HG02623 (cell line): ENCODE data around the gene BGN.

Source experiments
- ATAC-seq: cut with Tn5 transposase; IDR thresholded peaks from one replicate; pipeline ENCODE4 v1.9.1; 2021; ENCODE audit warnings: moderate library complexity; ENCODE audit not compliant: unreplicated experiment

BGN gene

GRCh38 chrX:153502131-153502530, 7.4 kb downstream of the BGN start:
- no peak for ATAC-seq

- ATAC-seq, result no peak
Observed at GRCh38 chrX:153502796-153503195, 8.0 kb downstream of the BGN start.

- ATAC-seq, result no peak
Observed at GRCh38 chrX:153504445-153505016, 9.8 kb downstream of the BGN start.

GRCh38 chrX:153505361-153505760, 10.6 kb downstream of the BGN start:
- no peak for ATAC-seq

- peak; percentile 80 for ATAC-seq
Observed at GRCh38 chrX:153507484-153508178, 12.9 kb downstream of the BGN start.

GRCh38 chrX:153509592-153509991, 14.8 kb downstream of the BGN start:
- ATAC-seq, result no peak

GRCh38 chrX:153510383-153510782, 15.6 kb downstream of the BGN start:
- no peak for ATAC-seq

GRCh38 chrX:153511784-153512500, 17.2 kb downstream of the BGN start:
- no peak for ATAC-seq

GRCh38 chrX:153512501-153512893, 17.7 kb downstream of the BGN start:
- no peak for ATAC-seq

- no peak for ATAC-seq
Observed at GRCh38 chrX:153513265-153513664, 18.5 kb downstream of the BGN start.

- ATAC-seq, result no peak
Observed at GRCh38 chrX:153514259-153514658, 19.5 kb downstream of the BGN start.

GRCh38 chrX:153515435-153515834, 20.7 kb downstream of the BGN start:
- ATAC-seq, result no peak

- ATAC-seq, result no peak
Observed at GRCh38 chrX:153516073-153516472, 21.3 kb downstream of the BGN start.

GRCh38 chrX:153517423-153517822, 22.6 kb downstream of the BGN start, which contains the start of gene ATP2B3:
Gene ATP2B3 (plus strand): TSS chrX:153517642. CDS start chrX:153536248, 18,606 bp downstream.
- no peak for ATAC-seq

GRCh38 chrX:153517946-153518834, 23.4 kb downstream of the BGN start:
- no peak for ATAC-seq

GRCh38 chrX:153519569-153520286, 24.9 kb downstream of the BGN start:
- ATAC-seq, result no peak

GRCh38 chrX:153520287-153520917, 25.6 kb downstream of the BGN start:
- no peak for ATAC-seq

GRCh38 chrX:153521034-153521433, 26.3 kb downstream of the BGN start:
- no peak for ATAC-seq

- no peak for ATAC-seq
Observed at GRCh38 chrX:153522259-153522658, 27.5 kb downstream of the BGN start.

GRCh38 chrX:153523269-153523668, 28.5 kb downstream of the BGN start:
- ATAC-seq, result no peak
